Transverse colon (tissue), 4 donors: ENCODE measurements around the gene RGS10. TPM values are rescaled to one million over a fixed set of nuclear protein-coding genes. Genes with fewer than 3 reads are reported as not detected.
A peak's percentile ranks its signal among the peaks of the same experiment; 100 is the strongest.

Experiments used
- DNase-seq: peaks from one replicate; pipeline ENCODE4 v3.0.0-alpha.2; 2019
- H3K27ac ChIP-seq, 4 donors: fragments of 200-600 bp; sonication (generic); 2 replicates each; pipeline ENCODE4 v1.5.1; 2016 to 2018; ENCODE audit warnings: inconsistent platforms in 4 of 4
- H3K27me3 ChIP-seq: fragments of 200-600 bp; sonication (generic); 2 replicates; pipeline ENCODE4 v1.5.1; 2017; ENCODE audit warnings: inconsistent platforms
- H3K36me3 ChIP-seq, 4 donors: fragments of 200-600 bp; sonication (generic); 2 replicates each; pipeline ENCODE4 v1.5.1; 2017 to 2019; ENCODE audit warnings: inconsistent platforms in 4 of 4
- H3K4me1 ChIP-seq, 4 donors: fragments of 200-600 bp; sonication (generic); 2 replicates each; pipeline ENCODE4 v1.5.1; 2017 to 2020; ENCODE audit warnings: inconsistent platforms in 4 of 4
- H3K4me3 ChIP-seq, 4 donors: fragments of 200-600 bp; sonication (generic); 1 replicate in 1 of 4; 2 replicates in 3 of 4; pipeline versions ENCODE4 v1.5.1 to v1.6.1; 2017 to 2019; ENCODE audit warnings: inconsistent platforms in 4 of 4
- H3K9me3 ChIP-seq, 2 donors: fragments of 200-600 bp; sonication (generic); 2 replicates each; pipeline ENCODE4 v1.5.1; 2017 to 2019; ENCODE audit warnings: inconsistent platforms in 2 of 2
- CTCF ChIP-seq, 5 experiments: fragments of 200-600 bp in 3 of 5; fragments of 450-650 bp in 2 of 5; sonication (generic) in 3 of 5; IDR thresholded peaks; 1 replicate in 2 of 5; 2 replicates in 3 of 5; pipeline ENCODE4 v1.5.1; 2016 to 2017; ENCODE audit warnings: antibody characterized with exemption in 5 of 5, inconsistent platforms in 3 of 5, mild to moderate bottlenecking in 2 of 5, moderate library complexity in 1 of 5
- EP300 ChIP-seq: sonication (generic); formaldehyde crosslinking; IDR thresholded peaks from one replicate; pipeline ENCODE4 v1.6.1; 2017; ENCODE audit warnings: antibody characterized with exemption, low read depth
- POLR2A ChIP-seq: fragments of 450-650 bp; IDR thresholded peaks from one replicate; pipeline ENCODE4 v1.6.1; 2016; ENCODE audit warnings: antibody characterized with exemption, mild to moderate bottlenecking, moderate library complexity
- POLR2AphosphoS5 ChIP-seq, 3 donors: sonication (generic); formaldehyde crosslinking; IDR thresholded peaks; one replicate each; pipeline ENCODE4 v1.6.1; 2016; ENCODE audit warnings: antibody characterized with exemption in 3 of 3
- WGBS, 2 donors: methylation state at CpG; one replicate each; pipeline ENCODE4 v1.1.5; 2018; ENCODE audit warnings: low coverage in 1 of 2; 5-methylcytosine and 5-hydroxymethylcytosine counted together
- in situ Hi-C, 4 donors: fragments of 200-750 bp; cut with MboI; loops; one replicate each; pipeline versions ENCODE4 v1.15.0 to v1.15.1; 2017; ENCODE audit warnings: low sequenced_read_pairs in 3 of 4, low pct_ligation_motif_present in 1 of 4, low pct_unique_long_range_greater_than_20kb in 1 of 4
- intact Hi-C: fragments of 100-400 bp; cut with DNase I; formaldehyde crosslinking; loops from one replicate; pipeline ENCODE4 v1.15.1; 2023; ENCODE audit warnings: low total_unique reads
- total RNA-seq, 4 donors: library from RNA; depleted of rRNA; stranded (reverse); fragments of >200 nt; gene quantifications; one replicate each; pipeline ENCODE4 v1.1.0, GENCODE V29; 2016

The RGS10 gene
- total RNA-seq, 4 donors from 2014 or later, result 26.3 to 47.1 (median 38.8) TPM

GRCh38 chr10:119491966-119492757 lies 50.4 kb downstream of the RGS10 start:
- Histone ChIP-seq H3K36me3 (no peaks in the 10 kb centered on the region), H3K4me3 (no peak overlapping the region), H3K27ac (peak overlapping the region; percentile 41 to 67 (median 54)), H3K9me3 (no peaks in the 10 kb centered on the region), H3K27me3 (no peaks in the 10 kb centered on the region), H3K4me1 (peaks cover 18 to 32% (median 22%) of the 10 kb centered on the region in 4 donors)
- in situ Hi-C loops, result no loop called here
- intact Hi-C loops, result no loop called here
- DNase-seq, result no peak
- TF ChIP-seq POLR2AphosphoS5 (IDR thresholded peaks at IDR 0.05) (no peak), CTCF (IDR thresholded peaks at IDR 0.05) (no peak), EP300 (no peak), POLR2A (no peak)
- WGBS, 2 donors, result 64 to 66% methylated on average over 4 to 6 of the region's 6 CpGs

- H3K36me3 ChIP-seq, result no peaks in the 10 kb centered on the region
- peak in 1 of 5 experiments; percentile 11 for TF ChIP-seq CTCF (IDR thresholded peaks at IDR 0.05)
- TF ChIP-seq POLR2A, result no peak
- peaks cover 11 to 26% (median 21%) of the 10 kb centered on the region in 4 donors for H3K4me1 ChIP-seq
- H3K27me3 ChIP-seq, result no peaks in the 10 kb centered on the region
- no peak for DNase-seq
- H3K4me3 ChIP-seq, result peak overlapping the region in 2 of 4 donors; percentile 21 to 48
- 47% methylated on average over 5 of the region's 5 CpGs; no CpG with 5 or more reads in 1 of the 2 donors for WGBS, 2 donors
- H3K27ac ChIP-seq, result peak overlapping the region; percentile 13 to 74 (median 46)
- in situ Hi-C loops, result no loop called here
- intact Hi-C loops, result no loop called here
- H3K9me3 ChIP-seq, result no peaks in the 10 kb centered on the region
These were observed 52.6 kb downstream of the RGS10 start for GRCh38 chr10:119489991-119490326.

- Histone ChIP-seq H3K4me1 (peaks cover 8 to 14% (median 12%) of the 10 kb centered on the region in 4 donors), H3K27ac (peak overlapping the region in 2 of 4 donors; percentile 35 to 58), H3K36me3 (no peaks in the 10 kb centered on the region), H3K9me3 (no peaks in the 10 kb centered on the region), H3K27me3 (no peaks in the 10 kb centered on the region), H3K4me3 (no peak overlapping the region)
- in situ Hi-C loops, result no loop called here
- DNase-seq, result no peak
- TF ChIP-seq CTCF (IDR thresholded peaks at IDR 0.05), result no peak
- no peak for TF ChIP-seq POLR2A
- intact Hi-C loops, result no loop called here
- 77 to 80% methylated on average over 3 to 7 of the region's 7 CpGs for WGBS, 2 donors
These were observed 53.8 kb downstream of the RGS10 start for GRCh38 chr10:119488675-119489074.

GRCh38 chr10:119483839-119484238 lies 58.7 kb downstream of the RGS10 start:
- no peak for DNase-seq
- WGBS, 2 donors, result 60 to 88% methylated on average over 1 to 9 of the region's 9 CpGs

More at GRCh38 chr10:119483839-119484238, 58.7 kb downstream of the RGS10 start:
- intact Hi-C loops (no loop called here), in situ Hi-C loops (no loop called here)
- Histone ChIP-seq H3K27ac (no peak overlapping the region), H3K4me1 (peaks cover 0 to 1% (median under 1%) of the 10 kb centered on the region in 4 donors), H3K4me3 (no peak overlapping the region), H3K9me3 (no peaks in the 10 kb centered on the region), H3K36me3 (no peaks in the 10 kb centered on the region), H3K27me3 (no peaks in the 10 kb centered on the region)
- TF ChIP-seq CTCF (IDR thresholded peaks at IDR 0.05), result no peak
- no peak for TF ChIP-seq POLR2A
- no peak for TF ChIP-seq EP300
- no peak for TF ChIP-seq POLR2AphosphoS5 (IDR thresholded peaks at IDR 0.05)
